Measurements from ENCODE around the gene SORCS3.
"Not testable (repeated sequence)": the region's sequence is repeated elsewhere in the genome, so short reads cannot be mapped to it uniquely, and the experiment has no call there.

Gene SORCS3

DNA sequence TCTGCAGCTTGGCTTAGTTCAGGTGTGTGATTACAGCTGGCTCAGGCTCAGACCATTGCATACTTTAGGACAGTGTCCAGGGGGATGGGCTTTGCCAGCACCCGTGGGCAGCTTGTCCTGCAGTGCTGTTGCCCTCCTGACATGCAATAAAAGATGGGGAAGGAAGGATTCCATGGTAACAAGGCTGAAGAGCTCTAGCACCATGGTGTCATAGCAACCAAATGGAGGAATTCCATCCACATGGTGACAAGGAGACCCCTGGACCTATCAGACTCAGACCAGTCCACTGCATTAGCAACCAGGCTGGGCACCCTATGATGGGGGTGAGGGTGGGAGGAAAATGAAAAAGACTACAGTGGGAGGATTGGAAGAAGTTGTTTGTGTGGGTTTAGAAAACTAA, 49.9 kb downstream of the SORCS3 start:
- DNase-seq (ENCODE audit: low spot score), result no peak

DNA sequence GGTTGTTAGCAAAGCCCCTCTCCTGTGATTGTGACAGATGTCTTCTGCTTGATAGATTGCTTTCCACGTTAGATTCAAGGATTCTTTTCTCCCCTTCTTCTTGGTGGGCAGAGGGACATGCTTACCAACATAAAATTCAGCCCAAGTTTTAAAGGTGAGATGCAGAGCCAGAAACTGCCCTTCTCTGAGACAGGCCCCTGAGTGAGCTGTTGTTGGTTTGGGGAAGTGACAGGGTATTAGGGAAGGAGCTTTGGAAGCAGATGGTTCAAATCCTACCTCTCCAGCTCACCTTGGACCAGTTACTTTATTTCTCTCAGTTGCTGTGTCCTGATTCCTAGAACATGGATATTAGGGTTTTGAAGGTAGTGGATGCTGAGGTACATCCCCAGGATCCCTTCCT, 53.0 kb downstream of the SORCS3 start:
- DNase-seq (ENCODE audit: low spot score), result no peak

DNA sequence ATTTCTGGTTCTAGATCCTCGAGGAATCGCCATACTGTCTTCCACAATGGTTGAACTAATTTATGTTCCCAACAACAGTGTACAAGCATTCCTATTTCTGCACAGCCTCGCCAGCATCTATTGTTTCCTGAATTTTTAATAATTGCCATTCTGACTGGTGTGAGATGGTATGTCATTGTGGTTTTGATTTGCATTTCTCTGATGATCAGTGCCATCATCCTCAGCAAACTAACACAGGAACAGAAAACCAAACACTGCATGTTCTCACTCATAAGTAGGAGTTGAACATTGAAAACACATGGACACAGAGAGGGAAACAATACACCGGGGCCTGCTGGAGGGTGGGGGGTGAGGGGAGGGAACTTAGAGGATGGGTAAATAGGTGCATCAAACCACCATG, 62.2 kb downstream of the SORCS3 start:
- not testable (repeated sequence) for DNase-seq (ENCODE audit: low spot score)

DNA sequence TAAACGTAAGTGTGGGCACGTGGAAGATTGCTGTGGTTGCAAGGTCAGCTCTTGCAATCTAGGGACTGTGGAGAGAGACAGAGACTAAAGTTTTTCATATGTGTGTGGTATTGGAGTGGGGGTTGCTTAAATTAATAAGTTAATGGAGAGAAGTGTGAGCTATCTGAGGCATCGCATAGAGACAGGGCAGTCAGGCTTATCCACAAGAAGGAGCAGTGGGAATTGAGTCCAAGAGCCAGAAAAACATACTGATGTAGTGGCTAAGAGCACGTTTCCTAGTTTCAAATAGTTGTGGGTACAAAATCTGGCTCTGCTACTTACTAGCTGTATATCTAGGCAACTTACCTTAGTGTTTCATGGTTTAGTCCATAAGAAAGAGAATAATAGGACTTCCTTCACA, 65.8 kb downstream of the SORCS3 start:
- DNase-seq (ENCODE audit: low spot score), result no peak

DNA sequence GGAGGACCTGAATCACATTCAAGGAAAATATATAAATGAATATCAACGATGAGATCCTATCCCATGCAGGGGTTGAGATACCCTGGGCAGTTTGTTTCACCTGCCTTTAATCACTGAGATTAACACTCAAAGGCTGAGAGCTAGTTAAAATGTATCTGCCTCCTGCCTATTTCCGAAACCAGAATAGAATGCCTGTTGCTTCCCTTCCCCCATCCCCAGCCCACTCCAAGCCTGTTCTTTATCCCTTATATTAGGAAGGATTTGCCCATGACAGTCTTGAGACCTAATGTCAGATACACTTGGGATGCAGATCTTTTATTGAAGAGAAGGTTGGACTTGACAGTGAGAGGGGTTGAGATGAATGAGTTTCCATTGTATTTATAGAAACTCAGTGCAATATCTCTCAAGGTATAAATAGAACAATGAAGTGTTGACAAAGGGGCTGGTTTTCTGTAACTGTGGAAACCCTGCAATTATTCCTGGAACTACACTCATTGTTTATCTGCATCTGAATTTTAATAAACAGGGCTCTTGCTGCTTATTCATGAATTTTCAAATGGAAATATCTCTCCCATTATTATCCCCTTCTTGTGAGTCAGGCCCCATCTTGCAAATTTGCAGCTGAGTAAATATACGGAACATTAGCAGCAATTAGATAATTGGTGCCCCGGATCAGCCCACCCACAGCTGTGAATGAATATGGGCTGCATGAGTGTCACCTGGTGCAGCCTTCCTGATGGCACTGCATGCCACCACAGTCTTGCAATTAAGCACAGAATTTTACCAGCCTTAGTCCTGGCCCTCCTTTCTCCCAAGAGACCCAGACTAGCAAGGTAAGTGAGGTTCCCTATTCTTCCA, 66.7 kb downstream of the SORCS3 start:
- no peak for DNase-seq (ENCODE audit: low spot score)

DNA sequence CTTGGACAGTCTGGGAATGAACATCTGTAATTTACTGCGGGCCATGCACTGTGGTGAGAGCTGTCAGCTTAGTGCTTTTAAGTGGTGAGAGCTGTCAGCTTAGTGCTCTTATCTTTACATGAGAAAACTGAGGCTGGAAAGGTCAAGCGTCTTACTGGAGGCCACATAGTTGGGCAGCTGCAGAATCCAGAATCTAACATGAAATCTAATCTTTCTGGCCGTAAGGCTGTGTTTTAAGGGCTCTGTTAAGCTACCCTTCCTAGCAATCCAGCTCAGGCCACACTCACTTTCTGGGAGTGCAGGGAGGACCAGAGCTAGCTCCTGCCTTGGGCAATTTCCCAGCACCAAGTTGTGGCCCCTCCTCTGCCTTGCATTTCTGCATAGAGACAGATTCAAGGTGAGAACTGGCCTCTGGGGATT, 70.2 kb downstream of the SORCS3 start:
- DNase-seq (ENCODE audit: low spot score), result no peak

DNA sequence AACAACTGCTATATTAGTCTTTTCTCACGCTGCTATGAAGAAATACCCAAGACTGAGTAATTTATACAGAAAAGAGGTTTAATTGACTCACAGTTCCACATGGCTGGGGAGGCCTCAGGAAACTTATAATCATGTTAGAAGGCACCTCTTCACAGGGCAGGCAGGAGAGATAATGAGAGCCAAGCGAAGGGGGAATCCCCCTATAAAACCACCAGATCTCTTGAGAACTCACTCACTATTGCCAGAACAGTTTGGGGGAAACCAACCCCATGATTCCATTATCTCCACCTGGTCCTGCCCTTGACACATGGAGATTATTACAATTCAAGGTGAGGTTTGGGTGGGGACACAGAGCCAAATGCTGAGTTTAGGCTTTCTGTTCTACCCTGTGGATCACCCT, 89.5 kb downstream of the SORCS3 start:
- not testable (repeated sequence) for DNase-seq (ENCODE audit: low spot score)

DNA sequence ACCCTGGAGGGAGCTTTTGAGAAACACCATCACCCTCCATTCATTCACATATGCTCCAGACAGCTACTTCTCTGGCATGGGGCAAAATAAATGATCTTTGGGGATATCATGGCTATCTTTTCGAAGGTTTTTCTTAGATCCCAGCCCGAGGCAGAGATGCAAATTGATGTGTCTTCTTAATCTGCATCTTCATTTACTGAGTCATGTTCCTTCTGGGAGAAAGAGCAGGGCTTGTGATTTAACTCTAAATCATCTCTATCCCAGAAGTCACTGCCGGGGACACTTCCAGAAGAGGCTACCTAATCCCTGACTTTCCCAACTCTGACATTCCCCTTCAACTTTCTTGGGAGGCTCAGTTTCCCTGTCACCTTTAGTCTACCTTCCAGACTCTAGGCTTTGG, 90.1 kb downstream of the SORCS3 start:
- no peak for DNase-seq (ENCODE audit: low spot score)

DNA sequence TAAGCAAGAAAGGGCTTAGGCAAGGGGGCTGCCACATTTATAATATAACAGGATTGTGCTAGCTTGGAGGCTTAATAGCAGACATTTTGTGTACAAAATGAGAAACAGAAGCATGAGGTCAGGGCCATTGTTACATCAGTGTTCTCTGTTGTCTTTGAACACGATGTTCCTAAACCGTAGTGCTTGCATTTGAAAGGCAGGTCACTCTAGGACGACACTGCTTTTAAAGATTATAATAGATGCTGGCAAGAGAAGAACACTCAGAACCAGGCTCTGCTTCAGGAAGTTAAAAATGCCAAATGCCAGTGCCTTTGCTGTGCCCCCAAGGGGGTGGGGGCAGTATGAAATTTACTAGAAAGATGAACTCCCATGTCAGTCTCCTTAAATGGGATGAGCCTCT, 91.1 kb downstream of the SORCS3 start:
- no peak for DNase-seq (ENCODE audit: low spot score)

DNA sequence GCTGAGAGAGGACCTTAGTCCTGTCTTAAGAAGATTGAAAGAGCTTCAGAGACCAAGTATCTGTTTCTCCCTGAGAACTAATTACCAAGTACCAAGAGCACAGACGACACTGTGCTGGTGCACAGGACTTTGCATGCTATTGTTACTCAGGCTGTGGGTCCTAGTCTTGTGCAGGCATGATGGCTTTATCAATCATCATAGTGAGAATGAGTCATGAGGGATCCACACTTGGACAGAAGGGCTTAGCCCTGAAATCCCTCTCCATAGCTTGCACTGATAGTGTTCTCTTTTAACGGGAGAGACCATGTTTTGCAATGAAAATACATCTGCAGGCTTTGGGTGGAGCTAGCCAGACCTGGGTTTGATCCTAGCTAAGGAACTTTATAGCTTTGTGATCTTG, 93.3 kb downstream of the SORCS3 start:
- DNase-seq (ENCODE audit: low spot score), result no peak

DNA sequence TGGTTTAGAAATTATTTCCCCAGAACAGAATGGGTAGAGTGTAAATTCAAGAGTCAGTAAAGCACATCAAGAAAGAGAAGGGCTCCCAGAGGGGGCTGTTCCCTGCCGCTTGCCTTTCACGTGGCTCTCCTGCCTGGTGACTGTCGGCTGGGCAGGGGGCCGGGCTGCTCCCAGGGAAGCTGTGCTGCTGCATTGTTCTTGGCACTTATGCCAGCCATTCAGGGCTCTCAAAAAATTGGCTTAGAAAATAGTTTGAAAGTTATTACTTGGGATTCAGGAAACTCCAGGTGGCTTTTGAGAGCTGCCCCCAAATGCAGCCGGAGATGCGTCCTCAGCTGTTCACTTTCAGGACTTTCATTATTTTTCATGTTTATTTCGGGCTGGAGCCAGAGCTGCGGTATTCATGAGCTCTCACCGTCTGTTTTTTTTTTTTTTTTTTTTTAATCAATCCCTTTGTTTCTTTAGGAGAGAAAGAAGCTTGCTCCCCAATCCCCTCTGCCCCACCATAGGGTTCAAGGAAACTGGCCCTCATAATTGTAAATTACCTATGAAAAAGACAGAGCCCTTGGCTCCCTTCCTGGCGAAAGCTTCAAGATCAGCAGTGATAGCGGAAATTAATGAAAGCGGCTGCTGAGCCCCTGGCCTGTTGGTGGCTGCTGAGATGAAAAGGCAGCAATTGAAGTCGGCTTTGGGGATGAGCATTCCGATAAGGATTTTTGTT, 94.1 kb downstream of the SORCS3 start:
- no peak for DNase-seq (ENCODE audit: low spot score)

DNA sequence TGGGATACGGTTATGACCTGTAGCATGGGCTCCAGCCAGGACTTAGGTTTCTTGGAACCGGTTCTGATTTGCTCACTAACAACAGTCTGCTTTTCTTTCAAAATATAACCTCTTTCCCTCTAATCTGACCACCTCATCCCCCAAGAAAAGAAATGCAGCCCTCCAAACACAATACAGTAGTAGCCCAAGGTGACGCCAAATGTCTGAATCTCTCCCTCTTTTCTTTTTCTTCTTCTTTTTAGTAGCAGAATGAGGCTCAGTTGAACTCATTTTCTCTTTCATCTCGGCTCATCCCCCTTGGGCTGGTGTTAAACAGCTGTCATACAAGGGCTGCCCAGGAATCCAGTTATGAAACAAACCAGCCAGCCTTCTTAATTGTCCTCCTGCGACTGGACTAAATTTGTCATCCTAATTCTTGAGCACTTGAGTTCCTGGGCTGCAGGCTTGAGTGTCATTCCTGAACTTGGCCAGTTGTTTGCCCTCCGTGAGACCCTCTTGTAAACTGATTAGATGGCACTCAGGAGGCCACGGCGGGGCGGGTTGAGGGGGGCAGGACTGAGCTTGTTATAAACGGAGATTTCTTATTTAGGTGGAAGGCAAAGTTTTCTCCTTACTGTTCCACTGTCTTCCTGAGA, 94.8 kb downstream of the SORCS3 start:
- no peak for DNase-seq (ENCODE audit: low spot score)

DNA sequence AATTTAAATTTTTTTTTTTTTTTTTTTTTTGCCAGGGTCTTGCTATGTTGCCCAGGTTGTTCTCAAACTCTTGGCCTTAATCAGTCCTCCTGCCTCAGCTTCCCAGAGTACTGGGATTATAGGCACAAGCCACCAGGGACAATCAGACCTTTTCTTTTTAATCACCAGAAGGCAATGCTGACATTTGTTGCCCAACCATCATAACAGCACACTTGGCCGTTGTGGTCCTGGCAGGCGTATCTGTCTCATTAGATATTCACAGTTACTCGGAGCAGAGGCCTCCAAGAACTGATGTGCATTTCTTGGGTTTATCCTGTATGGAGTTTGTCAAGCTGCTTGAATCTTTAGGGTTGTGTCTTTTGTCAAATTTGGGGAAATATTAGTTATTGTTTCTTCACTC, 100.0 kb downstream of the SORCS3 start:
- DNase-seq (ENCODE audit: low spot score), result no peak

DNA sequence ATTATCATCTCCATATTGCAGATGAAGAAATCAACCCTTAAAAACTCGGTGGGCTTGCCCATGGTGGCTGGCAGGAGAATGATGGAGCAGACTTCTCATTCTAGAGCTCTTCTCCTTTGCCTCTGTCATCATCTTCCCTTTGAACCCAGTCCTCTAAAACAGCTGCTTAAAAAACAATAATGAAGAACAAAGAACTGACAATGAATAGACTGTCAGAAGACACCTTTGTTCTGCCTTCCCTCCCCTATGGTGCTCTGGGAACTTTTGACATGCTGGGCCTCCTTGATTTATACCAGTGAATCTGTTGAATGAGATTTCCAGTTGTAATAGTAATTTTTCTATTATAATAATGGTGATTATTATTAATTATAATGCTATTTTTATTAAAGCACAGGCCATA, 103.0 kb downstream of the SORCS3 start:
- no peak for DNase-seq (ENCODE audit: low spot score)

DNA sequence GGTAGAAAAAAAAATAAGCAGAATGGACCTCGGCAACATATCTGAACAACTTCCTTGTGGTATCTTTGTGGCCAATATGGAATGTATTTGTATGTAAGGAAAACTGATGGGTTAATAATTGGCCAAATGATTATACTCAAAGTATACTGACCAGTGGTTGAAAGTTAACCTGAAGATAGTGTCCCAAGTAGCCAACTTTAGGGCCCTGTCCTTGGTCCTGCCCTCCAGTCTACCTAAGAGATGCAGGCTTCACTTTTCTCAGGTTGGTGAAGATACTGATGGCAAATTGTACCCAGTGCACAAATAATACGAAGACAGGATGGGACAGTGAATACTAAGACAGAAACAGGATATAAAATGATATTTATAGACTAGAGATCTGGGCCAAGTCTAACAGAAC, 109.2 kb downstream of the SORCS3 start:
- DNase-seq (ENCODE audit: low spot score), result no peak

DNA sequence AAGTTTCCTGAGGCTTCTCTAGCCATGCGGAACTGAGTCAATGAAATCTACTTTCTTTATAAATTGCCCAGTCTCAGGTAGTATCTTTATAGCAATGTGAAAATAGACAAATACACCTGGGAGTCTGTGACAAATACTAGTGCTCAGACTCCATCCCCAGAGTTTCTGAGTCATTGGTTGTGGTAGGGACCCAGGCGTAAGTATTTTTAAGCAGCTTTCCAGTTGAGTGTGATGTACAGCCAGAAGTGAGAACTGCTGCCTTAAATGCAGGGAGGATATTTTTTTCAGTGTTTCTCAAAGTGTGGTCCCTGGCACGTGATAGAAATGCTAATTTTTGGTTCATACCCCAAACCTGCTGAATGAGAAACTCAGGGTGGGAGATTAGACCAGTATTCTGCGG, 121.7 kb downstream of the SORCS3 start:
- no peak for DNase-seq (ENCODE audit: low spot score)

DNA sequence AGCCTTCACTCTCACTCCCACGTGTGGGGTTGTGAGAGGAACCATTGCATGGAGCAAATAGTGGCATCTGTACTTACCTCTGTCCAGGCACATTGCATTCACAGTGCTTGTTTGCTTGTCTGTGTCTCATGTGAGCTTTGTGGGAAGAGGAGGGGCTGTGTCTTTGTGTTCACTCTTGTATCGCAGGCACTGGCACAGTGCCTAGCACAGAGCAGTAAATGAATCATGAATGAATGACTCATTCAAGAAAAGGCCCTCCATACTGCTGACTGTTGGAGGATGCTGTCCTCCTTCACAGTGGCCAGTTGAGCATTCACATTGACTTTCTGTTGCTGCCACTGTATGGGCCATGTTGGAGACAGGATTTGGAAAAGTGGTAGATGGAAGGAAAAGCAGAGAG, 125.3 kb downstream of the SORCS3 start:
- no peak for DNase-seq (ENCODE audit: low spot score)

DNA sequence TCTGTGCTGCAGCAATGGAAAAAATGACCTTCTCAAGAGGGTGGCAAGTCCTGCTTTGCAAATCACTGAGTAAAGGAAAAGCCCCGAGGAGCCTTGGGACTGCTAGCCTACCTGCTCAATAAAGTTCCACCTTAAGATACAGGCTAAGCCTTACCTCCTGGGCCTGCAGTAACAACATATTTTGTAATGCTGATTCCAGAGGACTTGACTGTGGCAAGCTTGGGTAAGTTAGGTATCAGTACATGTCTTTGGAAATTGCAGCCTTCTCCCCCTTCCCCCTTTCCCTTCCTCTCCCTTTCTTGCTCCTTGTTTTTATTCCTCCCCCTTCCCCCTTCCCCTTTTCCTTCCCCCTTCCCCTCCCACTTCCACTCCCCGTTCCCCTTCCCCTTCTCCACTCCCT, 126.2 kb downstream of the SORCS3 start:
- DNase-seq (ENCODE audit: low spot score), result no peak

DNA sequence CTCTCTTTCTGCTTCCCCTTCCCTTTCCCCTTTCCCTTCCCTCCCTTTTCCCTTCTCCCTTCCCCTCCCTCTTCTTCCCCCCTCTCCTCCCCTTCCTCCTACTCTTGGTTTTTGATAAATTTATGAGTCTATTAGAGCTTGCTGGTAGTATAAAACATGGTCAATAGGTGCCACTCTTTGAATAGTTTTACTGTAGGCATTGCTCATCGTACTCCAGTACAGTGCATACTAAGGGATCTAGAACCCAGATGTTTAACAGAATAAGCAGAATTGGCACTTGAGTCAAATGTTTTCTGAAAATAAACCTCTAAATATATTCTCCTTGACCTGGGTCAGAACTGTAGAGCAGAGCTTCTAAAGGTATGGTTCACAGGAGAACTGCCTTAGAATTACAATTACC, 126.7 kb downstream of the SORCS3 start:
- no peak for DNase-seq (ENCODE audit: low spot score)

DNA sequence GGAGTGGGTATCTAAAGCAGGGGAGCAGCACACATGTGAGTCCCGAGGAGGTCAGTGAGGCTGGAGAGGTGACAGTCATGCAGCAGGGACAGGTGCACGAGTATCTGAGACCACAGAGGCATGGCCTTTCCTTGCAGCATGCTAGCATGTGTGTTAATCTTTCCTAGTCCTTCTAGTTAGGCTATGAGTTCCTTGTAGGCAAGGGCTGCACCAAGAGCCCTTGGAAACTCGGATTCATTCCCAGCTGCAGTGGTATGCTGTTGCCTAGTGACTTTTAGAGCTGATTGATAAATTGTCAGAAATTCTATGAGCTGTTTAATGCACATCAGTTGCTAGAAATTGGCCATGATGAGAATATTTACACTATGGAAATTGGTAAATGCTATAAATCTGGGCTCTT, 132.0 kb downstream of the SORCS3 start:
- DNase-seq (ENCODE audit: low spot score), result no peak

DNA sequence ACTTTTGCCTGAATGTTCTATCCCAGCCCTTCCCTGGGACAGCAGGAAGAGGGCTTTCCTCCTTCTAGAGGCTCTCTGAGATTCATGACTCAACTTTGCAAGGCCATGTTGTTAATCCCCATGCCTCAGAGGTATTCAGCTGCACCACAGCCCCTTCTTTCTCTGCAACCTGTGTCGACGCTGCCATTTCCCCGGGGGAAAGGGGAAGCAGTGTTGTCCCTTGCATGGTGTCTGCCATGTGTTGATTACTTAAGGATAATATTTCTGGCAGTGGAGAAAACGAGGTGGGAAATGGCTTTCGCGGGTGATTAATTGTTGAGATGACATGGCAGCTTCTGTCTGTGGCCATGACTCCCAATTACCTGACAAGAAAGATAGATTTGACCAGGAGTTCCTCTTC, 133.1 kb downstream of the SORCS3 start:
- DNase-seq (ENCODE audit: low spot score), result no peak

DNA sequence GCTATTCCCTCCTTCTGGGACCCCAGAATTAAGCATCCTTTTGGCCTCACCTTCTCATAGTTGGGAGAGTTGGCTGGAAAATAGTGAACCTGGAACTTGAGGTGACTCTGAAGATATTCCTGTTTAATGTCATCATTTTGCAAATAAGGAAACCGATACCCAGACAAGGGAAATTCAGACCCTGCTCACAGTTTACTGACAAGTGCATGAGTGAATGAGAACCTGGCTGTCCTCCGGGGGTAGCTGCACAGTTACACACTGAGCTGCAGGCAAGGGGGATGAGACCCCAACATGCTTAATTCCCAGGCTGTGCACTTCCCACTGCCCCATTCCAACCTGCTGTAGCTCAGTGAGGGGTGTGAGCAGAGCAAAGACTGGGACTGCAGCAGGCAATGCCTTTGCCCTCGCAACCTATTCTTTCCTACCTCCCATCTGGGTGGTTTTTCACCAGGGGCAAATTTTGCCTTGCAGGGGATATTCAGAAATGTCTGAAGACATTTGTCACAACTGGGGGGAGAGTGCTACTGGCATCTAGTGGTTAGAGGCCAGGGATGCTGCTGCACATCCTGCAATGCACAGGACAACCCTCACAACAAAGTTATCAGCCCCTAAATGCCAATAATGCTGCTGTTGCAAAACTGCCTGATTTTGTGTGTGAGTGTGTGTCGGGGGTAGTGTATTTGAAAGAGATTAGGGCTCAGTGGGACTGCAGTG, 136.2 kb downstream of the SORCS3 start:
- no peak for DNase-seq (ENCODE audit: low spot score)

DNA sequence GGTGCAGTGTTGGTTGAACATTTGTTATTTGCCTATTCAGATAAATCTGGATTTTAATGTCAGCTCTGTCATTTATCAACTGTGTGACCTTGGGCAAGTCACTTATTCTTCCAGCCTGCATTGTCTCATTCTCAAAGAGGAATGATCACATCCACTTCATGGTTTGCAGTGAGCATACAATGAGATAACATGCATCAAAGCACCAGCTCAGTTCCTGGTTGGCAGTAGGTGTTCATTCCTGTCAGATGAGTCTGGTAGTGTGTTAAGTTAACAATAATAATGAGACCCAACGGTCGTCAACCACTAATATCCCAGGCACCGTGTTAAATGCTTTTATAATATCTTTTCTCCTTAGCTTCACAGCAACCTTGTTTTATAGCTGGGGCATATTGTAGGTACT, 137.3 kb downstream of the SORCS3 start:
- no peak for DNase-seq (ENCODE audit: low spot score)

All from activated CD4-positive, alpha-beta T cell treated with anti-CD3 and anti-CD28 coated beads, Interleukin-2, Interleukin-4, amounts not matched to agents 100 ng/mL and 50 ng/mL, durations not matched to agents 16 hours and 8 hours (primary cell).